Activated CD8-positive, alpha-beta T cell treated with anti-CD3 and anti-CD28 coated beads, Interleukin-2, amount 10 ng/mL, durations not matched to agents 7 days and 5 days (primary cell): ENCODE data around the gene C20orf144. TPM values are rescaled to one million over a fixed set of nuclear protein-coding genes. Genes with fewer than 3 reads are reported as not detected.

Source experiments
- ATAC-seq: fragments of 150-1000 bp; cut with Tn5 transposase; one replicate; pipeline ENCODE4 v1.10.0; 2021; ENCODE audit warnings: moderate library complexity
- CTCF ChIA-PET: fragments of 350-600 bp; sonication (Branson Sonifier 250); formaldehyde crosslinking; loops from one replicate; lab custom pipeline; 2021; ENCODE audit warnings: antibody characterized with exemption; lab: Charles Lee
- POLR2A ChIA-PET: fragments of 350-600 bp; sonication (Branson Sonifier 250); formaldehyde crosslinking; loops from one replicate; lab custom pipeline; 2021; ENCODE audit warnings: antibody characterized with exemption; lab: Charles Lee
- DNase-seq: peaks from one replicate; pipeline ENCODE4 v3.0.0-alpha.2; 2020
- H3K27ac Mint-ChIP-seq: one replicate; pipeline ENCODE4 v1.8.0; 2021; ENCODE audit warnings: mild to moderate bottlenecking, mixed read lengths
- H3K27me3 Mint-ChIP-seq: one replicate; pipeline ENCODE4 v1.8.0; 2021; ENCODE audit warnings: low read depth, mixed read lengths
- H3K36me3 Mint-ChIP-seq: one replicate; pipeline ENCODE4 v1.8.0; 2021; ENCODE audit warnings: low read depth, mixed read lengths
- H3K4me1 Mint-ChIP-seq: one replicate; pipeline ENCODE4 v1.8.0; 2021; ENCODE audit warnings: low read depth, mixed read lengths
- H3K4me3 Mint-ChIP-seq: one replicate; pipeline ENCODE4 v1.8.0; 2021; ENCODE audit warnings: mild to moderate bottlenecking, mixed read lengths
- H3K9me3 Mint-ChIP-seq: one replicate; pipeline ENCODE4 v1.8.0; 2022; ENCODE audit warnings: mixed read lengths; ENCODE audit not compliant: insufficient read depth
- total RNA-seq, 2 experiments: library from RNA; stranded (reverse); gene quantifications; one replicate each; pipeline ENCODE4 v1.2.3, GENCODE V29; 2021

The C20orf144 gene
- total RNA-seq, 2 experiments from 2014 or later, result 0.16 to 0.21 TPM

DNA sequence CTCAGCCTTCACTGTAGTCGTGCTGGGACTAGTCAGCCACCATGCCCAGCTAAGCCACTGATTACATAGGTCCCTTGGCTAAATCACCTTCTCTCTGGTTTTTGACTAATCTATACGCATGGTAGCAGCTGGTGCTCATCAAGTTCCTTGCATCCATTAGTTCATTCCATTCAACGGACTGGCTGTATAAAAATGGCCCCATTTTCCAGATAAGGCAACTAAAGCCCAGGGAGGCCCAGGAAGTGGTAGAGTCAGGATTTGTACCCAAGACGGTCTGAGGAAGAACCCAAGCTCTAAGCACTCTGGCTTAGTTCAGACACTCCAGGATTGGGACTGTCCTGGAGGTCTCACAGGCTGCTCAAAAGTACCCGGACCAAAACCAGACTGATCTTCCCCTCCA is 19.2 kb downstream of the C20orf144 start:
- DNase-seq, result no peak
- Mint-ChIP-seq H3K4me3 (peak overlapping the region; percentile 2), H3K27me3 (no peaks in the 10 kb centered on the region), H3K4me1 (peaks cover 76% of the 10 kb centered on the region), H3K9me3 (no peaks in the 10 kb centered on the region), H3K27ac (peak overlapping the region; percentile 83), H3K36me3 (peaks cover 70% of the 10 kb centered on the region)
- no peak for ATAC-seq
- ChIA-PET CTCF (interaction anchor here (8.7 kb wide), 1 partner anchor 14 kb away, joined by 126 read pairs; the partner anchor contains the start of genes ACTL10 and C20orf144), POLR2A (interaction anchor here (1.1 to 10.7 kb wide), 6 partner anchors 8 to 431 kb away, joined by 3 to 148 read pairs (median 3); partner anchors contain the start of genes ACTL10, C20orf144, EIF2S2 and ZNF341)

DNA sequence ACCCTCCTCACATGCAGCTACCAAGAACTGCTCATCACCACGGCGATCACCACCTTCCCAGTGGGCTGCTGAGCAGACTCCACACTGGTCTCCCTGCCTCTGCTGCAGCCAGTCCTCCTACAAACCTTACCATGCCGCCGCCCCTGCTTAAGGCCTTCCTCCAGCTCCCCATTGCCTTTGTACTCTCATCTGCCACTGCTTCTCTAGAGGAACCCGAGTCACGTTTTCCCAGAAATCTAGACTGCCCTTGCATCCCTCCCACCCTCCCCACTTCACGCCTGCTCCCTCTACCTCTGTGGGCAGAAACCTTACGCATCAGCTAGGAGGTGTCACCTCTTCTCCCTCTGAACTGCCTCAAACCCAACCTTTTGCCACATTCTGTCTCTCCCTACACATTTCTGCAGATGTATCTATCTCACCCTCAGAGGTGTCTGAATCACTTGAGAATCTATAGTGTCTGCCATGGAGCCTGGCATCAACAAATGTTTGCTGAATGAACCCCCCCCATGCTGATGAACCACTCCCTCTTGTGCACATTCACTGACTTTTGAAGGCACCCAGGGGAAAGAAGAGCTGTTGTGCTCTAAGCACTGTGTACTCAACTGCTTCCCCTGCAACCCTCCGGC is 19.7 kb downstream of the C20orf144 start:
- no peaks in the 10 kb centered on the region for H3K9me3 Mint-ChIP-seq
- ChIA-PET CTCF (interaction anchor here (8.7 kb wide), 1 partner anchor 15 kb away, joined by 126 read pairs; the partner anchor contains the start of genes ACTL10 and C20orf144), POLR2A (interaction anchor here (1.1 to 10.7 kb wide), 5 partner anchors 8 to 431 kb away, joined by 3 to 148 read pairs (median 3); partner anchors contain the start of genes ACTL10, C20orf144 and ZNF341)
- DNase-seq (no peak), ATAC-seq (no peak)
- peak overlapping the region; percentile 83 for H3K27ac Mint-ChIP-seq
- H3K27me3 Mint-ChIP-seq, result no peaks in the 10 kb centered on the region
- peaks cover 77% of the 10 kb centered on the region for H3K4me1 Mint-ChIP-seq
- peak overlapping the region; percentile 2 for H3K4me3 Mint-ChIP-seq
- H3K36me3 Mint-ChIP-seq, result peaks cover 66% of the 10 kb centered on the region

DNA sequence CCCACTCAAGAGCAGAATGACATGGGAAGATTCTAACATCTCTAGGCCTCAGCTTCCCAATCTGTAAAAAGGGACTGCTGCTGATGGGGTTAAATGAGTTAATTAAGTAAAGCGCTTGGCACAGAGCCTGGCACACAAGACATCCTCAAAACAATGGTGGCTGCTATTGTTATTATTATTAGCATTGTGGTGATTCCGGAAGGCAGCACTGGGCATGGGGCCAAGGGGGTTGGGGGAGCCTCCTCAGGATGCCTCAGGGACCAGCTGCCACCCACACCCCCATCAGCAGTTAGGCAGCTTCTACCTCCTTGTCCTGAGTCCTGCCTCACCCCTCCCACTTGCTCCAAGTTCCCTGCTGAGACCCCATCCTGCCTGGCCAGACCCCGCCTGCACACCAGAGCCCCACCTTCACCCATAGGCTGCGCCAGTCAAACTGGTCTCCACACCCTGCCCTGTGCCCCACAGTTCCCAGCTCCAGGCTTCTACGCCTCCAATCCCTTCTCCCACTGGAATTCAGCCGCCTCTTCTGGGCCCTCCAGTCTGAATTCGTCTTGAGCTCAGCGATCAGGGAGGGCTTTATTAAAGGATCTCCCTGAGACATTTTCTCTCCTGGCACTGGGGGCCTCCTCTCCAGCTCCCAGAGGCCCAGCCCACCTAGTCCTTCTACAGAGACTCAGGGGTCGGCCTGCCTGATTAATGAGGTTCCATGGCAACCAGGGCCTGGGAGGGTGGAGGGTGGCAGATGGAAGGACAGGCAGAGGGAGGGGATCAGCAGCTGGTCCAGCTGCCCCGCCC is 22.6 kb downstream of the C20orf144 start:
- DNase-seq (no peak), ATAC-seq (no peak)
- peaks cover 40% of the 10 kb centered on the region for H3K36me3 Mint-ChIP-seq
- H3K27me3 Mint-ChIP-seq, result no peaks in the 10 kb centered on the region
- peak overlapping the region; percentile 94 for H3K4me3 Mint-ChIP-seq
- H3K4me1 Mint-ChIP-seq, result peaks cover 89% of the 10 kb centered on the region
- CTCF ChIA-PET, result interaction anchor here (1.0 to 8.7 kb wide), 3 partner anchors 18 to 47 kb away, joined by 3 to 126 read pairs (median 5); partner anchors contain the start of genes ACTL10, C20orf144, PXMP4 and ZNF341
- peak overlapping the region; percentile 93 for H3K27ac Mint-ChIP-seq
- POLR2A ChIA-PET, result interaction anchor here (1.1 to 10.7 kb wide), 5 partner anchors 10 to 47 kb away, joined by 3 to 148 read pairs (median 13); partner anchors contain the start of genes ACTL10, C20orf144, NECAB3 and PXMP4
- no peaks in the 10 kb centered on the region for H3K9me3 Mint-ChIP-seq

DNA sequence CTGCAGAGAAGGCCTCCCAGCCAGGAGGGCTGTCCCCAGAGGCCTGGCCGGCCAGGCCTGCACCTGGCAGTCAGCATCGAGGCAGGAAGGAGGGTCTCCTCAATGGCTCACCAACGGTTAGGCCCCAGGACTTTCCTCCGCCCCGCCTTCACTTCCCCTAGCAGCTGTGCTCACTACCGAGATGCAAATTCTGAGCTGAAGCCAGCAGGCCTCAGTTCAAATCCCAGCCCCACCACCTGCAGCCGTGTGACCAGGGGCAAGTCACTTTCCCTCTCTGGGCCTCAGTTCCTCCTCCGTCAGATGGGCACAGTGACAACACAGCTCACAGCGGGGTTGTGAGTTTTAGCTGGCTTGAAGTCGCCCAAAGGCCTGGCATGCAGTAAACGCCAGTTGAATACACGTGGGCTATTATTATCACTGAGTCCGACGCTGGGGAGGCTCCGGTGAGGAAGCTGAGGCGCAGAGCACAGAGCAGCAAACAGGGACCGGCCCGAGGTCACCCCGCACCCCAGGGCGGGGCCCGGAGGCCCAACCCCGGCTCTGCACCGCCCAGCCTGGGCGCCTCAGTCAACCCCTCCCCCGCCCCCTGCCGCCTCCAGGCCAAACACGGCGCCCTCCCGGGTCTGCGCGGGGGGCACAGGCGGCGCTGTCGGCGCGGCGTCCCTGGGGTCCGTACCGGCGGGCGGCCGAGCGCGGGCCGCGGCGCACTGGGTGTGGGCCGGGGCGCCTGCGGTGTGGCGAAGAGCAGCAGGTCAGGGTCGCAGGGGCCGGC is 23.4 kb downstream of the C20orf144 start:
- POLR2A ChIA-PET, result interaction anchor here (0.6 to 10.7 kb wide), 6 partner anchors 11 to 113 kb away, joined by 3 to 148 read pairs (median 9); partner anchors contain the start of genes ACTL10, C20orf144, NECAB3 and PXMP4
- peak; percentile 56 for ATAC-seq
- peaks cover 38% of the 10 kb centered on the region for H3K36me3 Mint-ChIP-seq

DNA sequence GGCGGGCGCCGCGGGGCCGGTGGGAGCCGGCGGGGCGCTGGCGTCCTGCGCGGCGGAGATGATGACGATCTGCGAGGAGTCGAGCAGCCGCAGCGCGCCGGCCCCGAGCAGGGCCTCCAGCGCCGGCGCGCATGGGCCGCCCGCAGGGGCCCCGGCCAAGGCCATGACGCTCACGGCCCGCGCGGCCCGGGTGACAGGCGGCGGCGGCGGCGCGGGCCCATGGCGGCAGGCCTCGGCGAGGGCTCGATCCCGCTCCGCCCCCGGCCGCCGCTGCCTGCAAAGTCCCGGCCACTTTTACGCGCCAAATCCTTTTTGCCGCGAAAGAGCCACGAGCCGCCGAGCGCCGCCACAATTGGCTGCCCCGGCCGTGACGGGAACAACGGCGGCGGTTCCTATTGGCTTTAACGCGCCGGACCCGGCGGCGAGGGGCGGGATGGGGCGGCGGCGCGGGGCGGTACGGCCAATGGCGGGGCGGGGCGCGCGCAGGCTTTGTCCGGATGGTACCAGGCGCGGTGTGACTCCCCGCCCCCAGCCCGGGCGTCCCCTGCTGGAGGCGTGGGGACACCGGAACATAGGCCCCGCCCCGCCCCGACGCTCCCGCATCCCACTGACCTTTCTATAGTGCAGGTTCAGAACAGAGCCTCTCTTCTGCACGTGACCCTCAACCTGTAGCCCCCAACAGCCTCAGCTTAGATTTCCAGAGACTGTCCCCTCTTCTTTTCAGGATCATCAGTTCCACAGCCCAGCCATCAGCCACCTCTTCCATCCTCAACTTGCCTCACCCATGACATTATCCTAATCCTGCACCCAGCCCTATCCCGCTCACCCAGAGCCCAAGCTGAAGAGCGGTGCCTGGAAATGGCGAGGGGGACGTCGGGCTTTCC is 24.2 kb downstream of the C20orf144 start, which contains the start of gene E2F1:
TSS of gene E2F1 (minus strand) at position 286 of the 884 bp plus-strand sequence. CDS start at position 165, 121 bp downstream.
- H3K36me3 Mint-ChIP-seq, result peaks cover 30% of the 10 kb centered on the region
- H3K4me1 Mint-ChIP-seq, result peaks cover 89% of the 10 kb centered on the region
- no peaks in the 10 kb centered on the region for H3K27me3 Mint-ChIP-seq
- peak; percentile 97 for DNase-seq
- POLR2A ChIA-PET, result interaction anchor here (0.9 to 10.7 kb wide), 6 partner anchors 12 to 426 kb away, joined by 3 to 148 read pairs (median 9); partner anchors contain the start of genes ACTL10, C20orf144, CBFA2T2 and EIF2S2
- peak within 1 kb of the TSS; percentile 94 for H3K4me3 Mint-ChIP-seq
- CTCF ChIA-PET, result interaction anchor here (0.8 to 8.7 kb wide), 7 partner anchors 11 to 46 kb away, joined by 3 to 126 read pairs (median 9); partner anchors contain the start of genes ACTL10, C20orf144, PXMP4 and ZNF341
- peak within 1 kb of the TSS; percentile 93 for H3K27ac Mint-ChIP-seq
- ATAC-seq, result peak; percentile 91
- H3K9me3 Mint-ChIP-seq, result no peaks in the 10 kb centered on the region

More for the DNA sequence above, 23.4 kb downstream of the C20orf144 start:
- CTCF ChIA-PET, result interaction anchor here (1.0 to 8.7 kb wide), 3 partner anchors 18 to 46 kb away, joined by 3 to 126 read pairs (median 5); partner anchors contain the start of genes ACTL10, C20orf144, PXMP4 and ZNF341
- H3K4me1 Mint-ChIP-seq, result peaks cover 89% of the 10 kb centered on the region
- H3K27me3 Mint-ChIP-seq, result no peaks in the 10 kb centered on the region
- H3K27ac Mint-ChIP-seq, result peak overlapping the region; percentile 93
- H3K4me3 Mint-ChIP-seq, result peak overlapping the region; percentile 94
- DNase-seq, result peak; percentile 78
- H3K9me3 Mint-ChIP-seq, result no peaks in the 10 kb centered on the region

DNA sequence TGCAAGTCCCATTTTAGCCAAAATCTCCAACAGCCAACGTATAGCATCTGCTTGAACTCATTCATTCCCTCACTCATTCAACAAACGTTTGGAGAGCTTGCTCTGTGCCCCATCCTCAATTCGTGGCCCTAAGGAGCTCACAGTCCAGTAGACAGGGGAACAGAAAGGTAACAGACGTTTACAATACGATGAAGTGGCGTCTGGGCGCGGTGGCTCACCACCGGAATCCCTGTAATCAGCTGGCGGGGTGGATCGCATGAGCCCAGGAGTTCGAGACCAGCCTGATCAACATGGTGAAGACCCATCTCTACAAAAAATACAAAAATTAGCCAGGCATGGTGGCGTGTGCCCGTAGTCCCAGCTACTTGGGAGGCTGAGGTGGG is 24.8 kb downstream of the C20orf144 start:
- H3K4me3 Mint-ChIP-seq, result peak overlapping the region; percentile 66
- no peaks in the 10 kb centered on the region for H3K27me3 Mint-ChIP-seq
- CTCF ChIA-PET, result interaction anchor here (0.8 to 2.4 kb wide), 5 partner anchors 11 to 33 kb away, joined by 3 to 12 read pairs (median 9); partner anchors contain the start of gene PXMP4
- ATAC-seq, result no peak
- no peaks in the 10 kb centered on the region for H3K9me3 Mint-ChIP-seq
- DNase-seq, result no peak
- H3K36me3 Mint-ChIP-seq, result peaks cover 26% of the 10 kb centered on the region
- H3K4me1 Mint-ChIP-seq, result peaks cover 86% of the 10 kb centered on the region
- peak overlapping the region; percentile 84 for H3K27ac Mint-ChIP-seq
- POLR2A ChIA-PET, result interaction anchor here (0.6 to 10.7 kb wide), 7 partner anchors 20 to 425 kb away, joined by 3 to 148 read pairs (median 5); partner anchors contain the start of genes ACTL10, C20orf144, CBFA2T2 and EIF2S2

DNA sequence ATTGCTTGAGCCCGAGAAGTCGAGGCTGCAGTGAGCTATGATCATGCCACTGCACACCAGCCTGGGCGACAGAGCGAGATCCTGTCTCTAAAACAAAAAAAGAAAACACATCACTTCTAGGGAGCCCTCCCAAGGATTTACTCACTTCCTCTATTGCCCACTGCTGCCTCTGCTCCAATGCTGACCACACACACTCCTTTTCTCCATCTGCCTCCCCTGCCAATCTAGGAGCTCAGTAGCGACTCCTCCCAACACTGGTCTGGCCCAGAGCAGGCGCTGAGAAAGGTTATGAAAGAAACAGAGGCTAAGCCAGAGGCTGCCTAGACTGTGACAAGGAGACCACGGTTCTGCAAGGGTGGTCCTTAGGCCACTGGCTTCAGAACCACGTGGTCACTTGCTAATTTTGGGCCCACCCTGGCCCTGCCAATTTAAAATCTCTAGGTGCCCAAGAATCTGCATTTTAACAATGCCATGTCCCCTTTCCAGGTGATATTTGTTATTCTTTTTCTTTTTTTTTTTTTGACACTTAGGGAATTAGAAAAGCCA is 25.3 kb downstream of the C20orf144 start:
- Mint-ChIP-seq H3K9me3 (no peaks in the 10 kb centered on the region), H3K4me1 (peaks cover 84% of the 10 kb centered on the region), H3K27ac (peak overlapping the region; percentile 64), H3K36me3 (peaks cover 21% of the 10 kb centered on the region), H3K27me3 (no peaks in the 10 kb centered on the region), H3K4me3 (no peak overlapping the region)
- DNase-seq, result no peak
- ChIA-PET POLR2A (interaction anchor here (0.6 to 10.7 kb wide), 8 partner anchors 20 to 425 kb away, joined by 3 to 148 read pairs (median 4); partner anchors contain the start of genes ACTL10, C20orf144, CBFA2T2 and EIF2S2), CTCF (interaction anchor here (0.8 to 2.4 kb wide), 5 partner anchors 10 to 32 kb away, joined by 3 to 12 read pairs (median 9); partner anchors contain the start of gene PXMP4)
- no peak for ATAC-seq

DNA sequence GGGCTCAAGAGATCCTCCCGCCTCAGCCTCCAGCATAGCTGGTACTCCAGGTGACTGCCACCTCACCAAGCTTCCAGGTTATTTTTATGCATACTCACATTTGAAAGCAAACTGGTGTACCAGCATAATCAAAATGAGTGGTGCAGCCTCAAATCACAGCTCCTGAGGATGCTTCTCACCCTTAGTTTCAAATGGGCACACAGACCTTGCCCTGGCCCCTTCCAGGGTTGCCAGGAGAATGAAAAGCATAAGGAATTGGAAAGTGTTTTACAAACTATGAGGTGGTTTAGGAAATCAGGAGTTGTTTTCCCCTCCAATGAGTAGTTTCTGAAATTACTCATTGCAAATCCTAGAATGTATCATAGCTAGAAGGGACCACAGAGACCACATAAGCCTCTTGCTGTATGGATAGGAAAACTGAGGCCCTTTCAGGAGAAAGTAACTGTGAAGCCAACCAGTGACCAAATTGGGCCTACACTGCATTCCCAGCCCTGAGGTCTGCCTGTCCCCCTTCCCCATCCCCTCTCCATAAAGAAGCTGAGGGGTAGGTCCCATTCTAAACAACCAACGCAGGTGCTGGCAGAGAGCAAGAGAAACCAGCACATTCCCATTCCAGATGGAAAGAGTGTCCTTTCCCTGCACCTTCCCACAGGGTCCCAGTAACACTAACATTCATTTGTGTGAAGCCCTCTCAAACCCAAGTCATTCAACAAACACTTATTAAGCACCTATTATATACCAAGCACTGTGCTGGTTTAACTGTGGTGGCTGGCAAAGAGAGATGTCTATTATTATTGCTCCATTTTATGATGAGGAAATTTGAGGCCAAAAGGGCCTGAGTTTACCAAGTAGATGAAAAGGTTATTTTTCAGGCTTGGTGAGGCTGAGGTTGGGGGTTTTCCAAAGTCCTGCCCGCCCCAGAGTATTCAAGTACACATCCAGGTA is 26.1 kb downstream of the C20orf144 start:
- no peak for DNase-seq
- CTCF ChIA-PET, result interaction anchor here (1.1 to 3.1 kb wide), 6 partner anchors 9 to 123 kb away, joined by 3 to 12 read pairs (median 10); partner anchors contain the start of genes CHMP4B and PXMP4
- ATAC-seq, result no peak
- H3K4me3 Mint-ChIP-seq, result no peak overlapping the region
- POLR2A ChIA-PET, result interaction anchor here (0.7 to 10.7 kb wide), 10 partner anchors 9 to 424 kb away, joined by 3 to 148 read pairs (median 6); partner anchors contain the start of genes ACTL10, C20orf144, EIF2S2 and PXMP4
- H3K9me3 Mint-ChIP-seq, result no peaks in the 10 kb centered on the region
- peaks cover 76% of the 10 kb centered on the region for H3K4me1 Mint-ChIP-seq
- peak overlapping the region; percentile 96 for H3K27ac Mint-ChIP-seq
- H3K36me3 Mint-ChIP-seq, result peaks cover 13% of the 10 kb centered on the region
- H3K27me3 Mint-ChIP-seq, result no peaks in the 10 kb centered on the region
